ENCODE measurements around the gene KRTCAP3.

The KRTCAP3 gene

DNA sequence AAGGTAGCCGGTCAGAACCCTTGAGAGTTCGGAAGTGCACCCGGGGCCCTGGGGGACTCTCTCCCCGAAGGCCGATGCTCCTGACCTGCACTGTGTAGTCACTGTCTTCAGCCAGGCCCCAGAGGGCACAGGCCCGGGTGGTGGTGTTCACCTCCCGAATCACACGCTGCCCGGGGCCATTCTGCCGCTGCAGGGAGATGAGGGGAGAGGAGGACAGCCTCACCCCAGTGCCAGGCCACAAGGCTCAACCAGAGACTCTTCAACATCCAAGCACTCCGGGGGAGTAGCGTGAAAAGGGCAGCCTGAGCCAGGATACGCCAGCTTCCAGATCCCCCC is 51.7 kb downstream of the KRTCAP3 start:
- DNase-seq (ENCODE audit: low read depth) = no peak
- TF ChIP-seq, protein P1, sequence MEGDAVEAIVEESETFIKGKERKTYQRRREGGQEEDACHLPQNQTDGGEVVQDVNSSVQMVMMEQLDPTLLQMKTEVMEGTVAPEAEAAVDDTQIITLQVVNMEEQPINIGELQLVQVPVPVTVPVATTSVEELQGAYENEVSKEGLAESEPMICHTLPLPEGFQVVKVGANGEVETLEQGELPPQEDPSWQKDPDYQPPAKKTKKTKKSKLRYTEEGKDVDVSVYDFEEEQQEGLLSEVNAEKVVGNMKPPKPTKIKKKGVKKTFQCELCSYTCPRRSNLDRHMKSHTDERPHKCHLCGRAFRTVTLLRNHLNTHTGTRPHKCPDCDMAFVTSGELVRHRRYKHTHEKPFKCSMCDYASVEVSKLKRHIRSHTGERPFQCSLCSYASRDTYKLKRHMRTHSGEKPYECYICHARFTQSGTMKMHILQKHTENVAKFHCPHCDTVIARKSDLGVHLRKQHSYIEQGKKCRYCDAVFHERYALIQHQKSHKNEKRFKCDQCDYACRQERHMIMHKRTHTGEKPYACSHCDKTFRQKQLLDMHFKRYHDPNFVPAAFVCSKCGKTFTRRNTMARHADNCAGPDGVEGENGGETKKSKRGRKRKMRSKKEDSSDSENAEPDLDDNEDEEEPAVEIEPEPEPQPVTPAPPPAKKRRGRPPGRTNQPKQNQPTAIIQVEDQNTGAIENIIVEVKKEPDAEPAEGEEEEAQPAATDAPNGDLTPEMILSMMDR (conservative IDR thresholded peaks at IDR 0.05; ENCODE audit: low read length) = no peak
- H3K4me3 ChIP-seq (ENCODE audit: low read length) = peak overlapping the region; percentile 70

Measured in AG10803 (cell line).